ENCODE measurements around the gene MAP2K5.

DNA sequence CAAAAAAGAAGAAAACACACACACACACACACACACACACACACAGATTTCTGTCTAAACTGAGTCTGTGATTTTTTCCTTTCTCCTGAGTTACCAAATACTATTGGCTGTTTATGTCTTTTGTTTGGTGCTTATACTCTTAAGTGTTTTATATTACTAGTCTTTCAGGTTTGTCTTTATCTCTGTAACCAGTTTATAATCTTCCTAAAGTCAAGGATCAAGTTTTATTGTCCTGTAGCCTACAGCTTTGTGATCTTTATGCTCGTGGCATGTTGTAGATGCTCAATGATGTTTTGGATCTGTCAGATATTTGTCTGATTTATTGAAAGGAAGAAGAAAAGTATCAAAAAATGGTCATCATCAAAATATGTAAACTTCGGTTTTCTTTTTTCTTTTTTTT is 4.6 kb downstream of the MAP2K5 start:
- TF ChIP-seq, protein P1, sequence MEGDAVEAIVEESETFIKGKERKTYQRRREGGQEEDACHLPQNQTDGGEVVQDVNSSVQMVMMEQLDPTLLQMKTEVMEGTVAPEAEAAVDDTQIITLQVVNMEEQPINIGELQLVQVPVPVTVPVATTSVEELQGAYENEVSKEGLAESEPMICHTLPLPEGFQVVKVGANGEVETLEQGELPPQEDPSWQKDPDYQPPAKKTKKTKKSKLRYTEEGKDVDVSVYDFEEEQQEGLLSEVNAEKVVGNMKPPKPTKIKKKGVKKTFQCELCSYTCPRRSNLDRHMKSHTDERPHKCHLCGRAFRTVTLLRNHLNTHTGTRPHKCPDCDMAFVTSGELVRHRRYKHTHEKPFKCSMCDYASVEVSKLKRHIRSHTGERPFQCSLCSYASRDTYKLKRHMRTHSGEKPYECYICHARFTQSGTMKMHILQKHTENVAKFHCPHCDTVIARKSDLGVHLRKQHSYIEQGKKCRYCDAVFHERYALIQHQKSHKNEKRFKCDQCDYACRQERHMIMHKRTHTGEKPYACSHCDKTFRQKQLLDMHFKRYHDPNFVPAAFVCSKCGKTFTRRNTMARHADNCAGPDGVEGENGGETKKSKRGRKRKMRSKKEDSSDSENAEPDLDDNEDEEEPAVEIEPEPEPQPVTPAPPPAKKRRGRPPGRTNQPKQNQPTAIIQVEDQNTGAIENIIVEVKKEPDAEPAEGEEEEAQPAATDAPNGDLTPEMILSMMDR (IDR thresholded peaks at IDR 0.05; ENCODE audit: insufficient read depth, low read depth, low read length), result no peak
- TF ChIP-seq EZH2 (IDR thresholded peaks at IDR 0.05; ENCODE audit: insufficient read depth, low read length), result no peak

Measured in astrocyte (in vitro differentiated cells and primary cell).